GM12801 (cell line): Measurements from ENCODE around the gene LRMDA.

Experiments used
- TF ChIP-seq, protein P1 (sequence below): IDR thresholded peaks from one replicate; pipeline ENCODE4 v1.5.1; 2011; ENCODE audit warnings: control low read depth; ENCODE audit not compliant: insufficient read length; ENCODE audit errors: extremely low read depth

LRMDA gene

DNA sequence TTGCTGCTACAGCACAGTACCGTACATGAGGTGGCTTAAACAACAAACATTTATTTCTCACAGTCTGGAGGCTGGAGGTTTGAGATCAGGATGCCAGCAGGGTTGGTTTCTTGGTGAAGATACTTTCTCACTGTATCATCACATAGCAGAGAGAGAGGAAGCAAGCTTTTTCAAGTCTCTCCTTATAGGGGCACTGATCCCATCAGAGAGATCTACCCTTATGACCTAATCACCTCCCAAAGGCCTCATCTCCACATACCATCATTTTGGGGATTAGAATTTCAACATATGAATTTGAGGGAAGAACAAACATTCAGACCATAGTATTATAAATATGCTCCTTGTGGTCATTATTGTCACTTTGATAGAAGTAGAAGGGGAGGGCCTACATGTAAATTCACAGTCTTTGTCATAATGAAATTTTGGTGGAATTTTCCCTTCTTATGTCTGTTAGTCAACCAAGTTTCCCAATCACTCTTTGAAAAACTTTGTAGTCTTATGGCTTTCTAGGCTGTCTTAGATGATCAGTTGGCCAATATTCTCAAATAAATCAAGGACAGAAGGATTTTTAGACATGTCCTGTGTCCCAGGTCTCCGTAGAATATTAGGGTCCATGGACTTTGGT is 606.2 kb downstream of the LRMDA start:
- TF ChIP-seq, protein P1, sequence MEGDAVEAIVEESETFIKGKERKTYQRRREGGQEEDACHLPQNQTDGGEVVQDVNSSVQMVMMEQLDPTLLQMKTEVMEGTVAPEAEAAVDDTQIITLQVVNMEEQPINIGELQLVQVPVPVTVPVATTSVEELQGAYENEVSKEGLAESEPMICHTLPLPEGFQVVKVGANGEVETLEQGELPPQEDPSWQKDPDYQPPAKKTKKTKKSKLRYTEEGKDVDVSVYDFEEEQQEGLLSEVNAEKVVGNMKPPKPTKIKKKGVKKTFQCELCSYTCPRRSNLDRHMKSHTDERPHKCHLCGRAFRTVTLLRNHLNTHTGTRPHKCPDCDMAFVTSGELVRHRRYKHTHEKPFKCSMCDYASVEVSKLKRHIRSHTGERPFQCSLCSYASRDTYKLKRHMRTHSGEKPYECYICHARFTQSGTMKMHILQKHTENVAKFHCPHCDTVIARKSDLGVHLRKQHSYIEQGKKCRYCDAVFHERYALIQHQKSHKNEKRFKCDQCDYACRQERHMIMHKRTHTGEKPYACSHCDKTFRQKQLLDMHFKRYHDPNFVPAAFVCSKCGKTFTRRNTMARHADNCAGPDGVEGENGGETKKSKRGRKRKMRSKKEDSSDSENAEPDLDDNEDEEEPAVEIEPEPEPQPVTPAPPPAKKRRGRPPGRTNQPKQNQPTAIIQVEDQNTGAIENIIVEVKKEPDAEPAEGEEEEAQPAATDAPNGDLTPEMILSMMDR: no peak

DNA sequence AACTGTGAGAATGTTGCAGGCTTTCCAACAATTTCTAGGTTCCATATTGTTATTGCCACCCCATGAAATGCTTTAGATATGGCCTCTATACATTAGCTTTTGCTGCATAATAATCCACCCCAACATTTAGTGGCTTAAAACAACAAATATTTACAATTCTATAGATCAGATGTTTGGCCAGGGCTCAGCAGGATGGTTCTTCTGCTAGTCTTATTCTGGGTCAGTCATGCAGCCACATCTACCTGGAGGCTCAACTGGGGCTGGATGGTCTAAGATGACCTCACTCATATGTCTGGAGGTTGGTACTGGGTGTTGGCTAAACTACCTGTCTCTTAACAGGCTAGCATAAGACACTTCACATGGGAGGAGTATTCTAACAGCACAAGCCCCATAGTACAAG is 607.3 kb downstream of the LRMDA start:
- TF ChIP-seq, protein P1: no peak

DNA sequence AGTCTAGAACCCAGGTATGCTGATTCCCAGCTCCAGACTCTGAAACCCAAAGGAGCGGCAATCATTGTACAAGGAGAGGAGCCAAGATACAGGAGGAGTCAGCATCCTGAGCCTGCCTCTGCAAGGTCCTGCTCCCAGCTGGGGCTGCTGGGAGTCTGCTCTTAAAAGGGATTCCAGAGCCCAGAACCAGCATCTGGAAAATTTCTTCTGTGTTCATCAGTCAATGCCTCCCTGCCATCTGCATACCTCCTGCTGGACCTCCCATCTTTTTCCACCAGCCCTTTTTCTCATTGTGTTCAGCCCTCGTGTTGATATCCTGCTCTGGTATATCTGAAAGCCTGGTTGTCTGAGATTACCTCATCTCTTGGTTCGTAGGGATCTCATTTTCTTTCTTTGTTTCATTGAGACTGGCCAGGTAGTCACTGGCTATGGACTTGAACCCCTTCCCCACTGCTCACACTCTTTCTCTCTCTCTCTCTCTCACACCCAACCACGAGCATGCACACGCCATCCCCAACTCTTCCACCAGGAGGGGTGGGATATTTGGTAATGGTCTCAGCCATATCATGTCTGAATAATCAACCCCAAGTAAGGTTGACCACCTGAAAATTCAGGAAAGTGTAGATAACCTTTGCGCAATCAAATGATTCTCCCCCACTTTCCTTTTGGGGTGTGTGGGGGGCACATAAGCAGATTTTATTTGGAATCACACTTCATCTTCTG is 608.8 kb downstream of the LRMDA start:
- TF ChIP-seq, protein P1: no peak

DNA sequence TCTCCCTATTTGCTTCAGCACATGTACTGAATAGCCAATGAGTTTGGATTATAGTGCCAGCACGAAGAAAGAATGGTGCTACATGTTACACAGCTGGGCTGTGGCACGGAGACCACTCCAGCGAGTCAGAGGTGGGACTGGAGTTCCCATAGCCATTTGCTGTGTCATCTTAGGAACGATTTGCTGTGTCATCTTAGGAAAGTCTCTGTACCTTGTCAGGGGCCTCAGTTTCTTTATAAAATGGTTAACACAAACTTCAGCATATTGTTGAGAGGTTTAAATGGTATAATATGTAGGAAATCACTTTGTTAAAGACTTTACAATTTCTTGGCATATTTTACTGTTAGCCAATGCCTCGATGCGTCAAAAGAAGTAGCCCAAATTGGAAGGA is 609.4 kb downstream of the LRMDA start:
- TF ChIP-seq, protein P1: no peak

DNA sequence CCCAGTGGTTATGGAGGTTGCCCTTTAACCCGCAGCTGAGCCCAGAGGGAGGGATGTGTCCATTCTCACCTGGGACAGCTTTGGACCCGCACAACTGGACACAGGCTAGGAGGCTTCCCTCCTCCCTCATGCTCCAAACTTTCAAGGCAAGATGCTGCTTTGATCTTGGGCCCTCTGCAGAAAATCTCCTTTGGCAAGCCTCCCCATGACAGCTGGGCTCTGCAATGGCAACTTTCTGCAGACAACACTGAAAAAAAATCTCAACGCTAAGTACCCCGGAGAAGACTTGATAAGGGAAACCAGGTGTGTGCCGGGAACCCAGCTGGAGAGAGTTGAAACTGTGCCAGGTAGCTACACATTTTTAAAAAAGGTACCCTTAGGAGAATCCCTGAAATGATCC is 610.1 kb downstream of the LRMDA start:
- TF ChIP-seq, protein P1: no peak

DNA sequence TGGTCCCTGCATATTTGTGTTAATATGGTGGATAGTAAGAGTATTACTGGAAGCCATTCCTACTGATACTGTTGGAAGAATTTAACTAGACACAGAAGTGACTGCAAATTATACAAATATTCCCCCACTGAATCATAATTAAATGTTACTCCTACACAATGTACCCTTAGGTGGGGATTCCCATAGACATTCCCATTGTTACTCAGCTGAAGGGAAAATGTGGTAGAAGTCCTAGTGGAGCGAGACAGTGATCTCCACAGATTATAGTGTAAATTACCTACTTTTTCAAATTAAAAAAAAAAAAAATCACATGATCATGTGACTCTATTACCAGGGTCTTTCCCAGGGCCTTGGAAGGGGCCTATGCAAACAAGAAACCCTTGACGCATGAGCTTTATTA is 611.8 kb downstream of the LRMDA start:
- TF ChIP-seq, protein P1: no peak

DNA sequence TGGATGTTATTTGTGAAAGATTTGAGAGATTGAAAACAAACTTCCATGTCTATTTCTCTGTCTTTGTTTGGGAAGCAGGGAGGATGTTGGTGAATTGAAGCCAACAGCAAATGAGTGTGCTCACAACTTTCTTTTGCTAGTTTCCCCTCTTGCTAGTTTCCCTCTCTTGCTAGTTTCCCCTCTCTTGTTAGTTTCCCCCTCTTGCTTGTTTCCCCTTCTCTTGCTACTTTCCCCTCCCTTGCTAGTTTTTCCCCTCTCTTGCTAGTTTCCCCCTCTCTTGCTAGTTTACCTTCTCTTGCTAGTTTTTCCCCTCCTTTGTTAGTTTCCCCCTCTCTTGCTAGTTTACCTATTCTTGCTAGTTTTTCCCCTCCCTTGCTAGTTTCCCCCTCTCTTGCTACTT is 613.3 kb downstream of the LRMDA start:
- TF ChIP-seq, protein P1: no peak
